ENCODE results near the gene PRRT1.

DNA sequence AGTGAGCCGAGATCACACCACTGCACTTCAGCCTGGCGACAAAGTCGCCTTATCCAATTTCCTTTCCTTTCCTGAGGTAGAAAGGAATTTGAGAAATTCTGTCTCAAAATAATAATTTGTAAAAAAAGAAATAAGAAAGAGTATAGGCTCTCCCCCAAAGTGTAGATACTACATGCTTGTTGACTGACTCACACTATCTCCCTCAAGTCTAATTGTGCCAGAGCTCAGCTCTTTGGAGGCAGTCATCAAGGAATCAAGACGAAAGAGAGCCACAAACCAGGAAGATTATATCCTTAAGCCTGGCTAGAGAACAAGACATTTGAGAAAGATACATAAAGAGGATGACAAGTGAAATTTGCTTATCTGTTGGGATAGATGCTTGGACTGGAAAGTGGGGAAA lies 18.0 kb downstream of the PRRT1 start:
- TF ChIP-seq, protein P1, sequence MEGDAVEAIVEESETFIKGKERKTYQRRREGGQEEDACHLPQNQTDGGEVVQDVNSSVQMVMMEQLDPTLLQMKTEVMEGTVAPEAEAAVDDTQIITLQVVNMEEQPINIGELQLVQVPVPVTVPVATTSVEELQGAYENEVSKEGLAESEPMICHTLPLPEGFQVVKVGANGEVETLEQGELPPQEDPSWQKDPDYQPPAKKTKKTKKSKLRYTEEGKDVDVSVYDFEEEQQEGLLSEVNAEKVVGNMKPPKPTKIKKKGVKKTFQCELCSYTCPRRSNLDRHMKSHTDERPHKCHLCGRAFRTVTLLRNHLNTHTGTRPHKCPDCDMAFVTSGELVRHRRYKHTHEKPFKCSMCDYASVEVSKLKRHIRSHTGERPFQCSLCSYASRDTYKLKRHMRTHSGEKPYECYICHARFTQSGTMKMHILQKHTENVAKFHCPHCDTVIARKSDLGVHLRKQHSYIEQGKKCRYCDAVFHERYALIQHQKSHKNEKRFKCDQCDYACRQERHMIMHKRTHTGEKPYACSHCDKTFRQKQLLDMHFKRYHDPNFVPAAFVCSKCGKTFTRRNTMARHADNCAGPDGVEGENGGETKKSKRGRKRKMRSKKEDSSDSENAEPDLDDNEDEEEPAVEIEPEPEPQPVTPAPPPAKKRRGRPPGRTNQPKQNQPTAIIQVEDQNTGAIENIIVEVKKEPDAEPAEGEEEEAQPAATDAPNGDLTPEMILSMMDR (IDR thresholded peaks at IDR 0.05; ENCODE audit: poor library complexity), result no peak
- TF ChIP-seq EZH2phosphoT487 (IDR thresholded peaks at IDR 0.05; ENCODE audit: low read depth, severe bottlenecking, unreplicated experiment), result no peak
